K562 (cell line): ENCODE data around the gene SF3A2. TPM values are rescaled to one million over a fixed set of nuclear protein-coding genes. Genes with fewer than 3 reads are reported as not detected.
A peak's percentile ranks its signal among the peaks of the same experiment; 100 is the strongest.

Experiments
- CBFA2T2 ChIP-seq: fragments of 450-650 bp; conservative IDR thresholded peaks from 2 replicates; pipeline ENCODE4 v1.6.1; 2017; ENCODE audit warnings: mild to moderate bottlenecking
- EP300 ChIP-seq: IDR thresholded peaks from 2 replicates; pipeline ENCODE4 v1.6.1; 2012; ENCODE audit warnings: low read length, improper control_type of control experiment
- JUND ChIP-seq, 2 experiments: IDR thresholded peaks; 2 replicates in 1 of 2; 3 replicates in 1 of 2; pipeline ENCODE4 v1.6.1; 2011; ENCODE audit warnings: borderline replicate concordance in 2 of 2, low read depth in 2 of 2, low read length in 2 of 2, improper control_type of control experiment in 1 of 2, missing biosample characterization in 1 of 2, missing genetic modification characterization in 1 of 2, missing genetic modification reagents in 1 of 2
- KDM1A ChIP-seq, 2 experiments: fragments of 450-650 bp; IDR thresholded peaks; 2 replicates each; pipeline ENCODE4 v1.6.1; 2016; ENCODE audit warnings: mild to moderate bottlenecking in 2 of 2
- L3MBTL2 ChIP-seq: fragments of 450-650 bp; IDR thresholded peaks from 2 replicates; pipeline ENCODE4 v1.6.1; 2016; ENCODE audit warnings: mild to moderate bottlenecking, moderate library complexity
- MTA3 ChIP-seq: fragments of 450-650 bp; formaldehyde crosslinking; IDR thresholded peaks from 2 replicates; pipeline ENCODE4 v1.6.1; 2017; ENCODE audit warnings: mild to moderate bottlenecking, borderline replicate concordance
- NFRKB ChIP-seq: fragments of 450-650 bp; IDR thresholded peaks from 2 replicates; pipeline ENCODE4 v1.6.1; 2016; ENCODE audit warnings: low read depth
- NRF1 ChIP-seq, 2 experiments: fragments of 450-650 bp; IDR thresholded peaks in 1 of 2; conservative IDR thresholded peaks in 1 of 2; 2 replicates each; pipeline ENCODE4 v1.6.1; 2014; ENCODE audit warnings: mild to moderate bottlenecking in 2 of 2
- POLR2G ChIP-seq: fragments of 200-400 bp; formaldehyde crosslinking; IDR thresholded peaks from 2 replicates; pipeline ENCODE4 v1.6.1; 2017; ENCODE audit warnings: low read depth, mild to moderate bottlenecking, antibody characterized with exemption, low read length, moderate library complexity
- RBM14 ChIP-seq: fragments of 200-400 bp; formaldehyde crosslinking; IDR thresholded peaks from 2 replicates; pipeline ENCODE4 v1.6.1; 2018; ENCODE audit warnings: low read depth, mild to moderate bottlenecking, low read length, moderate library complexity, borderline replicate concordance; ENCODE audit not compliant: insufficient read depth
- RCOR1 ChIP-seq, 2 experiments: IDR thresholded peaks; 2 replicates each; pipeline ENCODE4 v1.6.1; 2012; ENCODE audit warnings: low read depth in 2 of 2, low read length in 2 of 2, borderline replicate concordance in 1 of 2, improper control_type of control experiment in 1 of 2
- TCF3 ChIP-seq: sonication (generic); formaldehyde crosslinking; IDR thresholded peaks from 2 replicates; pipeline ENCODE4 v1.4.0; 2020; ENCODE audit warnings: mild to moderate bottlenecking, missing genetic modification reagents
- TRIM28 ChIP-seq: fragments of 450-650 bp; IDR thresholded peaks from 2 replicates; pipeline ENCODE4 v1.6.1; 2017
- ZNF408 ChIP-seq: fragments of 250-450 bp; sonication (Bioruptor Pico); IDR thresholded peaks from 2 replicates; pipeline ENCODE4 v1.4.0; 2020; ENCODE audit warnings: low read depth, mild to moderate bottlenecking, moderate library complexity
- ZNF431 ChIP-seq: sonication (generic); formaldehyde crosslinking; IDR thresholded peaks from 2 replicates; pipeline ENCODE4 v1.8.0; 2022; ENCODE audit warnings: mild to moderate bottlenecking, missing genetic modification reagents
- polyA plus RNA-seq, 8 experiments: library from polyadenylated mRNA; depleted of rRNA in 4 of 8; stranded (reverse) in 5 of 8; unstranded in 3 of 8; fragments of >200 nt; fragmentation: Nextera tagmentation in 2 of 8; fragmentation: Illumina TruSeq in 1 of 8; extraction: Ambion mirVana in 2 of 8; extraction: Trizol in 1 of 8; gene quantifications; 2 replicates each; pipeline versions ENCODE4 v1.2.1 to v1.2.3, GENCODE V29; 2011 to 2014; ENCODE audit warnings: inconsistent platforms in 1 of 8, missing spikeins in 1 of 8
- total RNA-seq, 7 experiments: library from RNA; depleted of rRNA in 6 of 7; stranded (reverse); fragments of >200 nt in 6 of 7; fragmentation: Illumina TruSeq in 2 of 7; extraction: Trizol in 2 of 7; gene quantifications; 2 replicates each; pipeline versions ENCODE4 v1.2.1 to v1.2.3, GENCODE V29; 2011 to 2021; ENCODE audit warnings: low replicate concordance in 1 of 7
- TF ChIP-seq, protein P1 (sequence below): sonication (generic); formaldehyde crosslinking; IDR thresholded peaks from 2 replicates; pipeline ENCODE4 v1.8.0; 2022; ENCODE audit warnings: mild to moderate bottlenecking, missing genetic modification reagents
- TF ChIP-seq, protein P2 (sequence below): sonication (generic); formaldehyde crosslinking; IDR thresholded peaks from 2 replicates; pipeline ENCODE4 v1.9.0; 2022; ENCODE audit warnings: mild to moderate bottlenecking, missing genetic modification reagents
- TF ChIP-seq, protein P3 (sequence below): sonication (generic); formaldehyde crosslinking; IDR thresholded peaks from 2 replicates; pipeline ENCODE4 v1.8.1; 2023; ENCODE audit warnings: mild to moderate bottlenecking, missing genetic modification reagents
- TF ChIP-seq, protein P4 (sequence below): fragments of 250-450 bp; sonication (Bioruptor Pico); IDR thresholded peaks from 2 replicates; pipeline ENCODE4 v1.6.1; 2021; ENCODE audit warnings: mild to moderate bottlenecking

The SF3A2 gene
- total and polyA plus RNA-seq, 9 of the 15 experiments (the other 6 are each of a cell fraction or from before 2014, with no cell fraction given), result 0.17 to 194 (median 22.8) TPM

GRCh38 chr19:2266183-2266993, 29.8 kb downstream of the SF3A2 start (continued):
- TF ChIP-seq, protein P1, sequence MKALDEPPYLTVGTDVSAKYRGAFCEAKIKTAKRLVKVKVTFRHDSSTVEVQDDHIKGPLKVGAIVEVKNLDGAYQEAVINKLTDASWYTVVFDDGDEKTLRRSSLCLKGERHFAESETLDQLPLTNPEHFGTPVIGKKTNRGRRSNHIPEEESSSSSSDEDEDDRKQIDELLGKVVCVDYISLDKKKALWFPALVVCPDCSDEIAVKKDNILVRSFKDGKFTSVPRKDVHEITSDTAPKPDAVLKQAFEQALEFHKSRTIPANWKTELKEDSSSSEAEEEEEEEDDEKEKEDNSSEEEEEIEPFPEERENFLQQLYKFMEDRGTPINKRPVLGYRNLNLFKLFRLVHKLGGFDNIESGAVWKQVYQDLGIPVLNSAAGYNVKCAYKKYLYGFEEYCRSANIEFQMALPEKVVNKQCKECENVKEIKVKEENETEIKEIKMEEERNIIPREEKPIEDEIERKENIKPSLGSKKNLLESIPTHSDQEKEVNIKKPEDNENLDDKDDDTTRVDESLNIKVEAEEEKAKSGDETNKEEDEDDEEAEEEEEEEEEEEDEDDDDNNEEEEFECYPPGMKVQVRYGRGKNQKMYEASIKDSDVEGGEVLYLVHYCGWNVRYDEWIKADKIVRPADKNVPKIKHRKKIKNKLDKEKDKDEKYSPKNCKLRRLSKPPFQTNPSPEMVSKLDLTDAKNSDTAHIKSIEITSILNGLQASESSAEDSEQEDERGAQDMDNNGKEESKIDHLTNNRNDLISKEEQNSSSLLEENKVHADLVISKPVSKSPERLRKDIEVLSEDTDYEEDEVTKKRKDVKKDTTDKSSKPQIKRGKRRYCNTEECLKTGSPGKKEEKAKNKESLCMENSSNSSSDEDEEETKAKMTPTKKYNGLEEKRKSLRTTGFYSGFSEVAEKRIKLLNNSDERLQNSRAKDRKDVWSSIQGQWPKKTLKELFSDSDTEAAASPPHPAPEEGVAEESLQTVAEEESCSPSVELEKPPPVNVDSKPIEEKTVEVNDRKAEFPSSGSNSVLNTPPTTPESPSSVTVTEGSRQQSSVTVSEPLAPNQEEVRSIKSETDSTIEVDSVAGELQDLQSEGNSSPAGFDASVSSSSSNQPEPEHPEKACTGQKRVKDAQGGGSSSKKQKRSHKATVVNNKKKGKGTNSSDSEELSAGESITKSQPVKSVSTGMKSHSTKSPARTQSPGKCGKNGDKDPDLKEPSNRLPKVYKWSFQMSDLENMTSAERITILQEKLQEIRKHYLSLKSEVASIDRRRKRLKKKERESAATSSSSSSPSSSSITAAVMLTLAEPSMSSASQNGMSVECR, result peak; percentile 37; the same call in 1 of the 2 replicates
- TF ChIP-seq RCOR1 (IDR thresholded peaks at IDR 0.05; ENCODE audit: borderline replicate concordance in 1 of 2, low read depth in 2 of 2, low read length in 2 of 2) (peak in 1 of 2 experiments; percentile 81; a peak in 2 of 4 replicates), ZNF431 (0 out of 2 replicates have a peak, but pooled peaks have one; percentile 44), MTA3 (peak; percentile 70; the same call in 1 of the 2 replicates), NFRKB (0 out of 2 replicates have a peak, but pooled peaks have one; percentile 42), KDM1A (IDR thresholded peaks at IDR 0.05) (peak in 1 of 2 experiments; percentile 18; a peak in 1 of 4 replicates), CBFA2T2 (peak; percentile 46; the same call in 1 of the 2 replicates), L3MBTL2 (peak; percentile 91), TRIM28 (peak; percentile 54; the same call in 1 of the 2 replicates), TCF3 (peak; percentile 31), POLR2G (peak; percentile 79), ZNF408 (CRISPR knock-in tag) (no peak), RBM14 (no peak), JUND (IDR thresholded peaks at IDR 0.05; ENCODE audit: borderline replicate concordance, low read depth, low read length) (peak; percentile 54), JUND (tag; IDR thresholded peaks at IDR 0.05; ENCODE audit: borderline replicate concordance, low read depth, low read length) (peak; percentile 51; the same call in 1 of the 3 replicates), EP300 (0 out of 2 replicates have a peak, but pooled peaks have one; percentile 3), NRF1 (conservative IDR thresholded peaks at IDR 0.05 in 1 of 2, IDR thresholded peaks at IDR 0.05 in 1 of 2) (peak; percentile 34 to 52; a peak in 2 of 4 replicates)
- TF ChIP-seq, protein P2, sequence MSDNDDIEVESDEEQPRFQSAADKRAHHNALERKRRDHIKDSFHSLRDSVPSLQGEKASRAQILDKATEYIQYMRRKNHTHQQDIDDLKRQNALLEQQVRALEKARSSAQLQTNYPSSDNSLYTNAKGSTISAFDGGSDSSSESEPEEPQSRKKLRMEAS (CRISPR knock-in tag), result peak; percentile 94
- TF ChIP-seq, protein P3, sequence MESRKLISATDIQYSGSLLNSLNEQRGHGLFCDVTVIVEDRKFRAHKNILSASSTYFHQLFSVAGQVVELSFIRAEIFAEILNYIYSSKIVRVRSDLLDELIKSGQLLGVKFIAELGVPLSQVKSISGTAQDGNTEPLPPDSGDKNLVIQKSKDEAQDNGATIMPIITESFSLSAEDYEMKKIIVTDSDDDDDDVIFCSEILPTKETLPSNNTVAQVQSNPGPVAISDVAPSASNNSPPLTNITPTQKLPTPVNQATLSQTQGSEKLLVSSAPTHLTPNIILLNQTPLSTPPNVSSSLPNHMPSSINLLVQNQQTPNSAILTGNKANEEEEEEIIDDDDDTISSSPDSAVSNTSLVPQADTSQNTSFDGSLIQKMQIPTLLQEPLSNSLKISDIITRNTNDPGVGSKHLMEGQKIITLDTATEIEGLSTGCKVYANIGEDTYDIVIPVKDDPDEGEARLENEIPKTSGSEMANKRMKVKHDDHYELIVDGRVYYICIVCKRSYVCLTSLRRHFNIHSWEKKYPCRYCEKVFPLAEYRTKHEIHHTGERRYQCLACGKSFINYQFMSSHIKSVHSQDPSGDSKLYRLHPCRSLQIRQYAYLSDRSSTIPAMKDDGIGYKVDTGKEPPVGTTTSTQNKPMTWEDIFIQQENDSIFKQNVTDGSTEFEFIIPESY (CRISPR knock-in tag), result peak; percentile 48
- TF ChIP-seq, protein P4, sequence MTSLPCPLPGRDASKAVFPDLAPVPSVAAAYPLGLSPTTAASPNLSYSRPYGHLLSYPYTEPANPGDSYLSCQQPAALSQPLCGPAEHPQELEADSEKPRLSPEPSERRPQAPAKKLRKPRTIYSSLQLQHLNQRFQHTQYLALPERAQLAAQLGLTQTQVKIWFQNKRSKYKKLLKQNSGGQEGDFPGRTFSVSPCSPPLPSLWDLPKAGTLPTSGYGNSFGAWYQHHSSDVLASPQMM, result no peak
